Neural cell (in vitro differentiated cells): Measurements from ENCODE around the gene PIK3C2G. TPM values are rescaled to one million over a fixed set of nuclear protein-coding genes. Genes with fewer than 3 reads are reported as not detected.

Experiments
- H2AFZ ChIP-seq: fragments of 200-600, 300-800 bp; sonication (generic), shearing (Covaris generic); 2 replicates; pipeline ENCODE4 v1.6.0; 2014; ENCODE audit warnings: low read depth, mild to moderate bottlenecking, antibody characterized with exemption, low read length, moderate library complexity
- H3F3A ChIP-seq: fragments of 200-600 bp; shearing (Covaris generic); 2 replicates; pipeline ENCODE4 v1.6.1; 2016; ENCODE audit warnings: mild to moderate bottlenecking, moderate library complexity, mixed read lengths, antibody characterized with exemption, low read length; ENCODE audit not compliant: insufficient read depth, poor library complexity, severe bottlenecking
- H3K27ac ChIP-seq: fragments of 200-600, 300-800 bp; sonication (generic), shearing (Covaris generic); 2 replicates; pipeline ENCODE4 v1.5.1; 2014; ENCODE audit warnings: mild to moderate bottlenecking, low read length, moderate library complexity
- H3K27me3 ChIP-seq: fragments of 300-800, 200-600 bp; sonication (generic), shearing (Covaris generic); 2 replicates; pipeline ENCODE4 v1.6.0; 2014; ENCODE audit warnings: mild to moderate bottlenecking, low read depth, low read length, moderate library complexity; ENCODE audit not compliant: insufficient read depth
- H3K36me3 ChIP-seq: fragments of 300-800, 200-600 bp; sonication (generic), shearing (Covaris generic); 2 replicates; pipeline ENCODE4 v1.5.1; 2014; ENCODE audit warnings: mild to moderate bottlenecking, antibody characterized with exemption, low read length, moderate library complexity; ENCODE audit not compliant: insufficient read depth
- H3K4me2 ChIP-seq: fragments of 300-800, 200-600 bp; sonication (generic), shearing (Covaris generic); 2 replicates; pipeline ENCODE4 v1.6.0; 2014; ENCODE audit warnings: mild to moderate bottlenecking, low read length
- H3K4me3 ChIP-seq: fragments of 300-800, 200-600 bp; sonication (generic), shearing (Covaris generic); 2 replicates; pipeline ENCODE4 v1.5.1; 2014; ENCODE audit warnings: mild to moderate bottlenecking, low read length, moderate library complexity
- H3K79me2 ChIP-seq: fragments of 200-600 bp; shearing (Covaris generic); replicated peaks from 2 replicates; pipeline ENCODE4 v1.6.0; 2014; ENCODE audit warnings: mild to moderate bottlenecking, low read length, moderate library complexity; ENCODE audit not compliant: insufficient read depth
- H3K9ac ChIP-seq: fragments of 300-800, 200-600 bp; sonication (generic), shearing (Covaris generic); 2 replicates; pipeline ENCODE4 v1.6.1; 2016; ENCODE audit warnings: mild to moderate bottlenecking, low read length, mixed read lengths
- H3K9me2 ChIP-seq: fragments of 200-600 bp; shearing (Covaris generic); 2 replicates; pipeline ENCODE4 v1.6.1; 2016; ENCODE audit warnings: mild to moderate bottlenecking, low read length, mixed read lengths; ENCODE audit not compliant: insufficient read depth
- H3K9me3 ChIP-seq: fragments of 200-600, 300-800 bp; sonication (generic), shearing (Covaris generic); 2 replicates; pipeline ENCODE4 v1.6.1; 2016; ENCODE audit warnings: mild to moderate bottlenecking, mixed run types, low read length, moderate library complexity, mixed read lengths
- H4K20me1 ChIP-seq: fragments of 200-600 bp; shearing (Covaris generic); 2 replicates; pipeline ENCODE4 v1.6.1; 2016; ENCODE audit warnings: mild to moderate bottlenecking, mixed run types; ENCODE audit not compliant: insufficient read depth
- CTCF ChIP-seq: fragments of 450-650 bp; IDR thresholded peaks from 2 replicates; pipeline ENCODE4 v1.5.1; 2014; ENCODE audit warnings: antibody characterized with exemption, mild to moderate bottlenecking, moderate library complexity; ENCODE audit not compliant: poor library complexity, severe bottlenecking
- EP300 ChIP-seq: fragments of 450-650 bp; conservative IDR thresholded peaks from 2 replicates; pipeline ENCODE4 v1.6.1; 2014; ENCODE audit warnings: antibody characterized with exemption, mild to moderate bottlenecking, moderate library complexity; ENCODE audit not compliant: poor library complexity, severe bottlenecking
- EZH2 ChIP-seq: fragments of 200-600, 300-800 bp; shearing (Covaris generic), sonication (generic); IDR thresholded peaks from 2 replicates; pipeline ENCODE4 v1.6.1; 2014; ENCODE audit warnings: antibody characterized with exemption, low read length, borderline replicate concordance, mild to moderate bottlenecking; ENCODE audit not compliant: insufficient read depth, poor library complexity, severe bottlenecking
- MXI1 ChIP-seq: fragments of 450-650 bp; conservative IDR thresholded peaks from 2 replicates; pipeline ENCODE4 v1.6.1; 2014; ENCODE audit warnings: antibody characterized with exemption, mild to moderate bottlenecking; ENCODE audit not compliant: poor library complexity, severe bottlenecking
- POLR2AphosphoS5 ChIP-seq: IDR thresholded peaks from 2 replicates; pipeline ENCODE4 v1.6.1; 2012
- RAD21 ChIP-seq: fragments of 450-650 bp; conservative IDR thresholded peaks from 2 replicates; pipeline ENCODE4 v1.6.1; 2014; ENCODE audit warnings: antibody characterized with exemption, mild to moderate bottlenecking, moderate library complexity
- REST ChIP-seq: IDR thresholded peaks from 2 replicates; pipeline ENCODE4 v1.6.1; 2012; ENCODE audit warnings: borderline replicate concordance
- SMC3 ChIP-seq: fragments of 450-650 bp; conservative IDR thresholded peaks from 2 replicates; pipeline ENCODE4 v1.6.1; 2014; ENCODE audit warnings: antibody characterized with exemption, mild to moderate bottlenecking, moderate library complexity; ENCODE audit not compliant: poor library complexity
- TAF1 ChIP-seq: IDR thresholded peaks from 2 replicates; pipeline ENCODE4 v1.6.1; 2012; ENCODE audit warnings: low read depth
- polyA plus RNA-seq: library from polyadenylated mRNA; depleted of rRNA; stranded (reverse); fragments of >200 nt; gene quantifications from 2 replicates; pipeline ENCODE4 v1.2.3, GENCODE V29; 2014

Gene PIK3C2G
- polyA plus RNA-seq, 1 donor from 2014 or later: not detected

- no peak overlapping the region for H3K27ac ChIP-seq
Measured at GRCh38 chr12:18270958-18271460, 9.7 kb downstream of the PIK3C2G start.

DNA sequence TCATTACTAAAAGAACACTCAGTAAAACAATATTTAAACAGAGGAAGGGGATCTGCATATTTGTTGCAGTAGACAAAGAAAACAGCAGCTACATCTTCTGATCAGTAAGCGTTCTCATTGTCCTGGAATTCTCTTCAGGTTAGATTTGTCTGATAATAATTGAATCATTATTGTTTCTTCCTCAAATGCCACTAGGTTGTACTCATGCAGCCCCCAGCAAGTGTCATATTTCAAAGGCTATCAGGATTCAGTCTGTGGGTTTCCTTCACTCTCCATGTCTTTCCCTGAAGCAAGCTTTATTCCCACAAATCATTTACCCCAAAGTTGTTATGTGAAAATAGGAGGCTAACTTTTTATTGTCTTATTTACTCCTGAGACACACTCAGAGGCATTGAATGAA, 14.7 kb downstream of the PIK3C2G start:
- Histone ChIP-seq H3K79me2 (no peaks in the 10 kb centered on the region), H3F3A (no peaks in the 10 kb centered on the region), H4K20me1 (no peaks in the 10 kb centered on the region), H3K9ac (no peak overlapping the region), H3K27me3 (no peaks in the 10 kb centered on the region), H3K4me3 (no peak overlapping the region), H3K4me2 (no peak overlapping the region), H2AFZ (no peak overlapping the region), H3K36me3 (no peaks in the 10 kb centered on the region), H3K9me2 (no peaks in the 10 kb centered on the region), H3K27ac (no peak overlapping the region), H3K9me3 (no peaks in the 10 kb centered on the region)
- TF ChIP-seq POLR2AphosphoS5: no peak
- TF ChIP-seq CTCF: no peak
- no peak for TF ChIP-seq SMC3
- TF ChIP-seq REST: no peak
- TF ChIP-seq EP300: no peak
- no peak for TF ChIP-seq MXI1
- TF ChIP-seq RAD21: no peak
- no peak for TF ChIP-seq EZH2
- TF ChIP-seq TAF1: no peak

More at GRCh38 chr12:18270958-18271460, 9.7 kb downstream of the PIK3C2G start:
- TF ChIP-seq MXI1 (no peak), RAD21 (no peak), REST (no peak), POLR2AphosphoS5 (no peak)
- Histone ChIP-seq H3K9me2 (no peaks in the 10 kb centered on the region), H4K20me1 (no peaks in the 10 kb centered on the region), H3K4me3 (no peak overlapping the region), H3K79me2 (no peaks in the 10 kb centered on the region), H3K9ac (no peak overlapping the region), H2AFZ (no peak overlapping the region), H3K9me3 (no peaks in the 10 kb centered on the region), H3F3A (no peaks in the 10 kb centered on the region), H3K27me3 (no peaks in the 10 kb centered on the region), H3K36me3 (no peaks in the 10 kb centered on the region), H3K4me2 (no peak overlapping the region)
